GM18907 (cell line): ENCODE measurements around the gene GPX3.

ENCODE experiments used
- ATAC-seq: cut with Tn5 transposase; IDR thresholded peaks from one replicate; pipeline ENCODE4 v1.9.1; 2021; ENCODE audit warnings: mild to moderate bottlenecking, moderate library complexity; ENCODE audit not compliant: unreplicated experiment

The GPX3 gene

GRCh38 chr5:151020304-151021110 lies at the start of gene GPX3:
GPX3 (plus strand) TSS chr5:151020591; CDS start chr5:151020655, 64 bp downstream.
- peak; percentile 74 for ATAC-seq

GRCh38 chr5:150978590-150978989 lies 41.8 kb upstream of the GPX3 start:
- ATAC-seq = no peak

- no peak for ATAC-seq
Measured at GRCh38 chr5:150987746-150988145, 32.6 kb upstream of the GPX3 start.

GRCh38 chr5:150989695-150990094 lies 30.7 kb upstream of the GPX3 start:
- no peak for ATAC-seq

GRCh38 chr5:150992705-150993104 lies 27.7 kb upstream of the GPX3 start:
- no peak for ATAC-seq

GRCh38 chr5:150993422-150993821 lies 27.0 kb upstream of the GPX3 start:
- ATAC-seq = no peak

GRCh38 chr5:150993826-150994412 lies 26.5 kb upstream of the GPX3 start:
- ATAC-seq = no peak

- no peak for ATAC-seq
Measured at GRCh38 chr5:150999704-151000442, 20.5 kb upstream of the GPX3 start.

GRCh38 chr5:151001436-151001835 lies 19.0 kb upstream of the GPX3 start:
- no peak for ATAC-seq

- ATAC-seq = no peak
Measured at GRCh38 chr5:151002250-151002649, 18.1 kb upstream of the GPX3 start.

GRCh38 chr5:151002681-151003502 lies 17.5 kb upstream of the GPX3 start:
- no peak for ATAC-seq

GRCh38 chr5:151003503-151003860 lies 16.9 kb upstream of the GPX3 start:
- no peak for ATAC-seq

- no peak for ATAC-seq
Measured at GRCh38 chr5:151004499-151004898, 15.9 kb upstream of the GPX3 start.

GRCh38 chr5:151005187-151005949 lies 15.0 kb upstream of the GPX3 start:
- no peak for ATAC-seq

- ATAC-seq = no peak
Measured at GRCh38 chr5:151005950-151006576, 14.3 kb upstream of the GPX3 start.

- ATAC-seq = no peak
Measured at GRCh38 chr5:151006704-151007334, 13.6 kb upstream of the GPX3 start.

- no peak for ATAC-seq
Measured at GRCh38 chr5:151007430-151008209, 12.8 kb upstream of the GPX3 start.

- ATAC-seq = no peak
Measured at GRCh38 chr5:151008210-151008491, 12.2 kb upstream of the GPX3 start.

GRCh38 chr5:151008906-151009305 lies 11.5 kb upstream of the GPX3 start:
- no peak for ATAC-seq
